CD4-positive, alpha-beta T cell (primary cell): ENCODE data around the gene UQCRFS1. TPM values are rescaled to one million over a fixed set of nuclear protein-coding genes. Genes with fewer than 3 reads are reported as not detected.

Experiments used
- ATAC-seq: fragments of 200-7000 bp; cut with Tn5 transposase; one replicate; pipeline ENCODE4 v1.10.0; 2022; ENCODE audit warnings: mild to moderate bottlenecking; ENCODE audit not compliant: poor library complexity
- CTCF ChIA-PET: fragments of 350-600 bp; sonication (Branson Sonifier 250); formaldehyde crosslinking; loops from one replicate; lab custom pipeline; 2021; ENCODE audit warnings: antibody characterized with exemption, inconsistent platforms; lab: Charles Lee
- POLR2A ChIA-PET: fragments of 350-600 bp; sonication (Branson Sonifier 250); formaldehyde crosslinking; loops from one replicate; lab custom pipeline; 2021; ENCODE audit warnings: antibody characterized with exemption, inconsistent platforms; lab: Charles Lee
- DNase-seq, 14 experiments: peaks; one replicate each; pipeline ENCODE4 v3.0.0-alpha.2; 2013 to 2020; ENCODE audit warnings: mixed read lengths in 2 of 14
- H3K27ac ChIP-seq, 2 donors: one replicate each; pipeline versions ENCODE4 v1.5.1 to v1.7.0; 2013; ENCODE audit warnings: low read length in 2 of 2, low read depth in 1 of 2, mild to moderate bottlenecking in 1 of 2
- H3K27me3 ChIP-seq, 2 experiments: 1 replicate in 1 of 2; 2 replicates in 1 of 2; pipeline versions ENCODE4 v1.6.1 to v1.7.0; 2013; ENCODE audit warnings: low read length in 2 of 2, control low read depth in 1 of 2, mild to moderate bottlenecking in 1 of 2, moderate library complexity in 1 of 2; ENCODE audit not compliant: insufficient read depth in 2 of 2, control insufficient read depth in 1 of 2
- H3K36me3 ChIP-seq: one replicate; pipeline ENCODE4 v1.6.1; 2013; ENCODE audit warnings: low read length, control low read depth; ENCODE audit not compliant: insufficient read depth
- H3K4me1 ChIP-seq: one replicate; pipeline ENCODE4 v1.6.1; 2013; ENCODE audit warnings: low read length, control low read depth; ENCODE audit not compliant: insufficient read depth
- H3K4me3 ChIP-seq: one replicate; pipeline ENCODE4 v1.5.1; 2013; ENCODE audit warnings: mild to moderate bottlenecking, low read length, moderate library complexity
- H3K9me3 ChIP-seq, 2 experiments: 1 replicate in 1 of 2; 2 replicates in 1 of 2; pipeline versions ENCODE4 v1.6.1 to v1.7.0; 2013; ENCODE audit warnings: low read length in 2 of 2, mild to moderate bottlenecking in 2 of 2, control low read depth in 1 of 2, moderate library complexity in 1 of 2; ENCODE audit not compliant: control insufficient read depth in 1 of 2, insufficient read depth in 1 of 2
- H3K27ac Mint-ChIP-seq: one replicate; pipeline ENCODE4 v1.8.0; 2020; ENCODE audit warnings: mixed read lengths
- H3K27me3 Mint-ChIP-seq: one replicate; pipeline ENCODE4 v1.8.0; 2021; ENCODE audit warnings: mixed read lengths
- H3K36me3 Mint-ChIP-seq: one replicate; pipeline ENCODE4 v1.8.0; 2021; ENCODE audit warnings: low read depth, mixed read lengths
- H3K4me1 Mint-ChIP-seq: one replicate; pipeline ENCODE4 v1.8.0; 2021; ENCODE audit warnings: low read depth, mixed read lengths
- H3K4me3 Mint-ChIP-seq: one replicate; pipeline ENCODE4 v1.8.0; 2020; ENCODE audit warnings: mild to moderate bottlenecking, mixed read lengths
- H3K9me3 Mint-ChIP-seq: one replicate; pipeline ENCODE4 v1.8.0; 2020; ENCODE audit warnings: mixed read lengths
- intact Hi-C, 2 experiments: fragments of 100-400 bp; cut with DNase I in 1 of 2; cut with micrococcal nuclease in 1 of 2; formaldehyde crosslinking; loops; one replicate each; pipeline versions ENCODE4 v1.15.1 to v1.9.0; 2023 to 2025; cut with DNase I, micrococcal nuclease
- total RNA-seq, 174 experiments: library from RNA in 2 of 174; stranded (reverse) in 2 of 174; gene quantifications; one replicate each; pipeline ENCODE4 v1.2.3 and lab custom pipeline; 2021 to 2026
- TF ChIP-seq, protein P1 (sequence below): fragments of 200-600 bp; IDR thresholded peaks from one replicate; pipeline ENCODE4 v1.8.0; 2022; ENCODE audit warnings: antibody characterized with exemption, mild to moderate bottlenecking

UQCRFS1 gene
- total RNA-seq, 2 experiments from 2014 or later, result 30.5 TPM

DNA sequence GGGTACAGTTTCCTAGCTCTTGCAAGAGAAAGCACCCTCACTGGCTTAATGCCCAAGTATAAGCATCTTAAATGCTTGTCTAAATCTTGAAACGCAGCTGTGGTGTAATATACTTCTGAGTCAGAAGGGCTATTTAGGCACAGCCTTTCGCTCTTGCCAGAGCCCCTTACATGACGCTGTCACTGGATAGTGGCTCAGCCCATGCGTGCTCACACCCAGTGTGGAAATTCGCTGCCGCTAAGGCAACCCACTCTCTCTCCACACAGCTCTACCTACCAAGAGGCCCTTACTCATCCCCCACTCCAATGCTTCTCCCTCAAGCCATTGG lies 24.0 kb downstream of the UQCRFS1 start:
- DNase-seq (no peak), ATAC-seq (no peak)
- intact Hi-C loops, result no loop called here
- H3K27ac ChIP-seq, result no peak overlapping the region
- H3K4me1 ChIP-seq, result no peaks in the 10 kb centered on the region
- ChIA-PET CTCF (no interaction called here), POLR2A (no interaction called here)
- no peaks in the 10 kb centered on the region for H3K9me3 ChIP-seq
- Mint-ChIP-seq H3K4me3 (no peak overlapping the region), H3K27me3 (no peaks in the 10 kb centered on the region), H3K27ac (no peak overlapping the region), H3K4me1 (no peaks in the 10 kb centered on the region), H3K9me3 (no peaks in the 10 kb centered on the region), H3K36me3 (no peaks in the 10 kb centered on the region)
- no peaks in the 10 kb centered on the region for H3K36me3 ChIP-seq
- H3K27me3 ChIP-seq, result no peaks in the 10 kb centered on the region
- H3K4me3 ChIP-seq, result no peak overlapping the region
- TF ChIP-seq, protein P1, sequence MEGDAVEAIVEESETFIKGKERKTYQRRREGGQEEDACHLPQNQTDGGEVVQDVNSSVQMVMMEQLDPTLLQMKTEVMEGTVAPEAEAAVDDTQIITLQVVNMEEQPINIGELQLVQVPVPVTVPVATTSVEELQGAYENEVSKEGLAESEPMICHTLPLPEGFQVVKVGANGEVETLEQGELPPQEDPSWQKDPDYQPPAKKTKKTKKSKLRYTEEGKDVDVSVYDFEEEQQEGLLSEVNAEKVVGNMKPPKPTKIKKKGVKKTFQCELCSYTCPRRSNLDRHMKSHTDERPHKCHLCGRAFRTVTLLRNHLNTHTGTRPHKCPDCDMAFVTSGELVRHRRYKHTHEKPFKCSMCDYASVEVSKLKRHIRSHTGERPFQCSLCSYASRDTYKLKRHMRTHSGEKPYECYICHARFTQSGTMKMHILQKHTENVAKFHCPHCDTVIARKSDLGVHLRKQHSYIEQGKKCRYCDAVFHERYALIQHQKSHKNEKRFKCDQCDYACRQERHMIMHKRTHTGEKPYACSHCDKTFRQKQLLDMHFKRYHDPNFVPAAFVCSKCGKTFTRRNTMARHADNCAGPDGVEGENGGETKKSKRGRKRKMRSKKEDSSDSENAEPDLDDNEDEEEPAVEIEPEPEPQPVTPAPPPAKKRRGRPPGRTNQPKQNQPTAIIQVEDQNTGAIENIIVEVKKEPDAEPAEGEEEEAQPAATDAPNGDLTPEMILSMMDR, result no peak

DNA sequence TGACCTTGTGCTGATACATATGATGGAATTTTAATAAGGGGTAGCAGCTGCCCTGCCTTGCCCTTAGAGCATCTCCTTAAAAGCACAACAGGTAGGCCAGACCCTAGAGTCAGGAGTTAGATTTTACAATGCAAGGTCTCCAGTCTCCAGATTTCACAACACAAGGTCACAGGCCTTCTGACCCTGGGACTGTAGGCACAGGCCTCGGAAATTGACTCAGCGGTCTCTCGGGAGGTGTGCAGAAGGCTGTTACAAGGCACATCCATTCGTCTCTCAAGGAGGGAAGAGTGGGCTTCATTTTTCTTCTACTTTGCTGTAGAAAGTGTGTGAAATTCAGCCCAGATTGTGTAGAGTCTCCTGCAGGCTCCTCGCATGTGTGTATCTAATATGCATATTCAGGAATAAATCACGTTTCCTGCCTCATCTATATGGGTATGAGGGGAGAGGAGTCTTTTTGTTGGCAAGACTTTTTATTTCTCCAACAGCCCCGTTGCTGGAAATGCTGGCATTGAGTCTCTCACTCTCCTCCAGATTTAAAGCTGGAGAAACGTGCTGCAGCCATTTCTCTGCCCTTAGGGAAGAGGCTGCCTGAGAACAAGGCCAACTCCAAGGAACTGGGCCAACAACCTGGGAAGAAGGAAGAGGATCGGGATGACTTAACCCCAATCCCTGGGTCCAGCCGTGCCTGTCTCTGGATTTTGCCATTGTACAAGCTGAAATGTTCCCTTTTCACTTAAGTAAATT lies 24.5 kb downstream of the UQCRFS1 start:
- H3K27me3 ChIP-seq, result no peaks in the 10 kb centered on the region
- Mint-ChIP-seq H3K36me3 (no peaks in the 10 kb centered on the region), H3K27me3 (no peaks in the 10 kb centered on the region), H3K9me3 (no peaks in the 10 kb centered on the region), H3K27ac (no peak overlapping the region), H3K4me1 (no peaks in the 10 kb centered on the region), H3K4me3 (no peak overlapping the region)
- no peaks in the 10 kb centered on the region for H3K36me3 ChIP-seq
- DNase-seq, result no peak
- H3K4me1 ChIP-seq, result no peaks in the 10 kb centered on the region
- no peaks in the 10 kb centered on the region for H3K9me3 ChIP-seq
- H3K4me3 ChIP-seq, result no peak overlapping the region
- ATAC-seq, result no peak
- CTCF ChIA-PET, result no interaction called here
- TF ChIP-seq, protein P1, result no peak
- POLR2A ChIA-PET, result no interaction called here
- no peak overlapping the region for H3K27ac ChIP-seq
- intact Hi-C loops, result no loop called here

DNA sequence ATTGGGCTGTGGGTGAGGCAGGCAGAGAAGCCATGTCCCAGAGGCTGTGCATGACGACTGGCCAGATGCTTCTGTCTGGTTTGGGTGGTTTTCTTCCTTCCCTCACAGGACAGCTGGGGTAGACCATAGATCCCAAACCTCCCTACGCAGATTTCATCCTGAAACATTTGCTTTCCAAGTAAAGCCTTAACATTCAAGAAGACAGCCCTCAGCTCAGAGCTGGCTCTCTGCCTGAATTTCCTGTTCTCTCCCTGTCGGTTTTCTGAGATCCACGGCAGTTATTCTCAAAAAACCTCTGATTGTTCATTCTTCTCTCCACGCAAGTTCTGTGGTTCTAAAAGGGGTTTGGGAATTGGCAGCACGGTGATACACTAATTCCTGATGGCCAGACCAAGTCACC lies 25.3 kb downstream of the UQCRFS1 start:
- Mint-ChIP-seq H3K4me1 (no peaks in the 10 kb centered on the region), H3K27ac (no peak overlapping the region), H3K27me3 (no peaks in the 10 kb centered on the region), H3K4me3 (no peak overlapping the region), H3K36me3 (no peaks in the 10 kb centered on the region), H3K9me3 (no peaks in the 10 kb centered on the region)
- Histone ChIP-seq H3K36me3 (no peaks in the 10 kb centered on the region), H3K27ac (no peak overlapping the region), H3K9me3 (no peaks in the 10 kb centered on the region), H3K27me3 (no peaks in the 10 kb centered on the region), H3K4me1 (no peaks in the 10 kb centered on the region), H3K4me3 (no peak overlapping the region)
- TF ChIP-seq, protein P1, result no peak
- intact Hi-C loops, result no loop called here
- ChIA-PET CTCF (no interaction called here), POLR2A (no interaction called here)
- ATAC-seq, result no peak
- DNase-seq, result no peak
